ENCODE results near the gene WDR93.
"Not testable (repeated sequence)": the region's sequence is repeated elsewhere in the genome, so short reads cannot be mapped to it uniquely, and the experiment has no call there.

The WDR93 gene

GRCh38 chr15:89686522-89686921, 4.1 kb upstream of the WDR93 start:
- DNase-seq = no peak

DNA sequence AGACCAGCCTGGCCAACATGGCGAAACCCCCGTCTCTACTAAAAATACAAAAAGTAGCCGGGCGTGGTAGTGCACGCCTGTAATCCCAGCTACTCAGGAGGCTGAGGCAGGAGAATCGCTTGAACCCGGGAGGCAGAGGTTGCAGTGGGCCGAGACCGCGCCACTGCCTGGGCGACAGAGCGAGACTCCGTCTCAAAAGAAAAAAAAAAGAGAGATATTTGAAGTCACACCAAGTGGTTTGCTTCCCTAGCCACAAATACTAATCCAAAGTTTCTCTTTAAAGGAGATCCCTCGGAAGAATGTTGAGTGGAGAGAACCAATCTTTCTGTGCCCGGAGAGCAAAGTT, 708 bp upstream of the WDR93 start:
- not testable (repeated sequence) for DNase-seq

DNA sequence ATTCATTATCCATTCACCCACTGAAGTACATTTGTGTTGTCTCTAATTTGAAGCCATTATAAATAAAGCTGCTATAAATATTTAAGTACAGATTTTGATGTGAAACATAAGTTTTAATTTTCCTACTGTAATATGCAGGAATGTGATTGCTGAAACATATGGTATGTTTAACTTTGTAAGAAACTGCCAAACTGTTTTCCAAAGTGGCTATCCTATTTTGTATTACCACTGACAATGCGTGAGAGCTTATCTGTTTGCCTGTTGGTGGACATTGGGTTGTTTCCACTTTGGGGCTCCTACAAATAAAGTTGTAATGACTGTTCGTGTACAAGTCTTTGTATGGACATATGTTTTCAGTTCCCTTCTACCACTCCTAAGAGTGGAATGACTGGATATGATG, 2.5 kb downstream of the WDR93 start:
- no peak for DNase-seq

GRCh38 chr15:89693696-89694095, 3.1 kb downstream of the WDR93 start:
- no peak for DNase-seq

DNA sequence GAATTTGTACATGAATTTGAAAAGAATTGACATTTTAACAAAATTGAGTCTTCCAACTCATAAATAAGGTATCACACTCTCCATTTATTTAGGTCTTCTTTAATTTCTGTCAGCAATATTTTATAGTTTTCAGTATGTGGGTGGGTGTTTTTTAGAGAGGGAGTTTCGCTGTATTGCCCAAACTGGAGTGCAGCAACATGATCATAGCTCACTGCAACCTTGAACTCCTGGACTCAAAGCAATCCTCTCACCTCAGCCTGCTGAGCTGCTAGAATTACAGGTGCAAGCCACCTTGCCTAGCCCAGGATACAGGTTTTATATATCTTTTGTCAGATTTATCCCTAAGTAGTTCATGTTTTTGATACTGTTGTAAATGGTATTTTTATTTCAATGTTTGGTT, 4.6 kb downstream of the WDR93 start:
- no peak for DNase-seq

DNA sequence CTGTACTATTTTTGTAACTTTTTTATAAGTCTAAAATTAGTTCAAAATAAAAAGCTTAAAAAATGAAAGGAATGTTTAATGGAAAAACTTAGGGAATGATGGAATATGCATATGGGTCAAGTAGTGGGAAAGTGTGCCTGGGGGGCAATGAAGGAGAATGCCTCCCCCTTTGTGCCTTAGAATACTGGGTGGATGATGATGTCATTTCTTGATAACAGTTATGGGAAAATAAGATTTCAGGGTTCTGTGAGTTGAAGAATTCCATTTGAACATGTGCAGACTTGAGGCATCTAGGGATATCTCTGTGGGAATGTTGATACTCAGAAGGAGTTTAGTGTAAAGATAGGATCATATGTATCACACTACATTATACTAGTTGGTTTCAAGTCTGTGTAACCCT, 13.8 kb downstream of the WDR93 start:
- DNase-seq = no peak

- no peak for DNase-seq
These were observed 17.0 kb downstream of the WDR93 start for GRCh38 chr15:89707577-89707976.

- DNase-seq = no peak
These were observed 24.2 kb downstream of the WDR93 start for GRCh38 chr15:89714775-89715174.

GRCh38 chr15:89723031-89723430, 32.4 kb downstream of the WDR93 start:
- no peak for DNase-seq

DNA sequence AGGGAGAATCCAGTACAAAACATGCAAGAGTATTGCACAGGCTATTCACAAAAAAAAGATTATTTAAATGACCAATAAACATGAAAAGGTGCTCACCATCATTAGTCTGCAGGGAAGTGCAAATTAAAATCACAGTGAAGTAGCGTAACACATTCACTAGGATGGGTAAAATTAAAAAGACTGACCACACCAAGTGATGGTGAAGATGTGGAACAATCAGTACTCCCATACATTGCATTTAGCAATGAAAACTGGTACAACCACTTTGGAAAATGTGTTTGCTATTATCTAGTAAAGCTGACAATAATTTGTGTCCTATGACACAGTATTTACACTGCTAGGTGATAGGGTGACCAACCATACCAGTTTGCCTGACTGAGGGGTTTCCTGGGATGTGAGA, 34.0 kb downstream of the WDR93 start:
- no peak for DNase-seq

GRCh38 chr15:89725064-89725463, 34.5 kb downstream of the WDR93 start:
- no peak for DNase-seq

DNA sequence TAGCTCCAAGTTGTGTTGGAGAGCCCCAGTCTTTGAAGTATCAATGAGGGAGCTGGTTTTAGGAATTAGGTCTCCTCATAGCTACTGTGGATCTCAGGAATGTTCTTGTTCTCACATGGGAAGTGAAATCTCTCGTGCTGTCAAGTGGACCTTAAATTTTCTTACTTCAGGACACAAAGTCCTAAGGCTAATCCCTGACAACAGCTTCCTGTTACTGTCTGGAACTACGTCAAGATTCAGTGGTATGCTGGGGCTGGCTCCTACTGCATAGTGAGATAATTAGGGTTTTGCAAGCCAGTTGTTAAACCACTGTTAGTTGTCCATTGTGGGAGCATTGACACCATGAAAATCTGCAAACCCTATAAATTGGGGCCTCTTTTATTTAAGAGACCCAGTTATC, 37.6 kb downstream of the WDR93 start:
- no peak for DNase-seq

GRCh38 chr15:89731275-89731674, 40.7 kb downstream of the WDR93 start:
- no peak for DNase-seq

DNA sequence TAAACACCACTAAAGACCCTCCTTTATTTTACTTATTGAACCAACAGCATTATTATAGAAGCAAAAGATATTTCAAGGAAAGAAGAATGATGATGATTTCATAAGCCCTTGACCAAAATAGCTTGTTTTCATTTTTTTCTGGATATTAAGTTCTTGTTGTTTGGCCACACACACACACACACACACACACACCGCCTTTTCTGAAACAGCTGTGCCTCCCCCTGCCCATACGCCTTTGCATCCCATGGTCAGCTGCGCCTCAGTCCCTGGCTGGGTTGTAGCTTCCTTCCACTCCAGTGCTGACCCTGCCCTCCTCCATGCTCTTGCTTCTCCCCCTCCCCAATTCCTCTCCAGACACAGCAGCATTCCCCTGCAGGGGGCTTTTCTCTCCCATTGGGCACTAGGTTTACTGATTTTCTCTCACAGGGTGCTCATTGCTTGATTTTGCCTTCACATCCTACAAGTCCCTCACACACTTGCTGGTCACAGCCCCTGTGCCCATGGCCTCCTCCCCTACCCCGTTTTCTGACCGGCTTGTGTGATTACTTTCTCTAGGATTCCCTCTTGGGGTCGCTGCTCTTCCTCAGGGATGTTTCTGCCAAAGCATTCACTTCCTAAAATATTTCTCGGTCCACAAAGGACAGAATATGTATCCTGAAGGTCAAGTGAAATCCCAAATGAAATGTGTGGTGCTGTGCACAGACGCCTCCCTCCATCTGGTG, 42.0 kb downstream of the WDR93 start:
- DNase-seq = no peak

DNA sequence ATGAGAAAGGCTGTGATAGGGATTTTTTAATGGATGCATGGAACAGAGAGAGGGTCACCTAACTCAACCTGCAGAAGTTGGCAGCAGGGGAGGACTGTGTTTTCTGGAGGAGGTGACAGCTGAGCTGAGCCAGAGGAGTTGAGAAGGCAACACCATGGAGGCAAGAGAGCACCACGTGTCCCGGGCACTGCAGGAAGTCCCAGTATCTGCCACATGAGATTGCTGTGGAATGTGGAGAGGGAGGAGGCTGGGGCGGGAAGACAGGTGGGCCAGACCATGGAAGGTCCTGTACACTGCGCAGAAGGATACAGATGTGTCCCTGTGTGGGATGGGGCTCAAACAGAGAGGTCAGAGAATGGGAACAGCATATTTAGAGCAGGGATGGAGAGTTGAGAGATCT, 45.2 kb downstream of the WDR93 start:
- no peak for DNase-seq

DNA sequence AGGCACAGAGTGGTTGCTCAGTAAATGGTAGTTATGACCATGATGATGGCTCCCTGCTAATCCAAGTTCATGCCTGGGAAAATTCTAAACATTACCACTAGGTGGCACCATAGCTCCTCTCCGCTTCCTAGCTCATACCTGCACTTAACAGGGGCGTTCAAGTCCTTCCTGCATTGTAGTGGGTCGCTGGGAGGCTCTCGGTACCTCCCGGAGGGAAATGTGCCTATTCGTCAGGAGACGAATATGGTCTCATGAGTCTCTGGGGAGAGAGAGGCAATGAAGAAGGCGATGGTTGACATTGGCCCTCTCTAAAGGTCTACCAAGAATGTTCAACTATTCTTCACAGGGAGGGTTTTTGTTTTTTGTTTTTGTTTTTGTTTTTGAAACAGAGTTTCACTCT, 49.5 kb downstream of the WDR93 start:
- DNase-seq = no peak

DNA sequence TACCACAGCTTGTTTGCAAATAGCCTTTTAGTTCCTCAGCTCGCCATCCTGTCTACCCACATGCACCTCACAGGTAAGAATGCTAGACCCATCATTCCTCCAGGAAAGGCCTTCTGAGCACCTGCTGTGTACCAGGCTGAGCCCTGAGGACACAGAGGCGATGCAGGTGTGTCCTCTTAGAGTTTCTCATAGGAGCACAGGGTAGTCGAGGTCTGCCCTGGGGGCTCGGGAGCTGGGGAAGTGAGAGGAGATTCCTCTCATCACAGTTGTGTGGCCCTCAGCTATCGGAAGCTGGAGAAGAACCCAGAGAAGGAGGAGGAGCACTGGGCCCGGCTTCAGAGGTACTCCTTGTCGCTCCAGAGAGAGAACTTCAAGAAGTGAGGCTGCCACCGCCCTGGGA, 52.4 kb downstream of the WDR93 start:
- DNase-seq = no peak

- DNase-seq = no peak
These were observed 53.0 kb downstream of the WDR93 start for GRCh38 chr15:89743594-89743993.

DNA sequence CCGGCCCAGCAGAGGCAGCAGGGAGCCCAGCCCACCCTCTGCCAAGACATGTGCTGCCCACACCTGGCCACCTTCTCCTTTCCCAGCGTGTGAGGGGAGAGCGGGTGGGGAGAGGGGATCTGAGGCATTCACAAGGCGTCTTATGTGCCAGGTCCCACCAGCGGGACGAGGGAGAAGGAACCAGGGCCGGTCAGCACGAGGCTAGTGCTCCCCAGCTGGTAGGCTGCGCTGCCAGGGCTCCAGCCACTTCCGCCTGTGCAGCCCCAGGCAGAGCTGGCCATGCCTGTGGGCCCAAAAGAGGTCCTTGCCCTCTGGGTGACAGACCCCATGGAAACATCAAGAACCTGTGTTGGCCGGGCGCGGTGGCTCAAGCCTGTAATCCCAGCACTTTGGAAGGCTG, 54.5 kb downstream of the WDR93 start:
- no peak for DNase-seq

GRCh38 chr15:89745768-89746167, 55.2 kb downstream of the WDR93 start:
- DNase-seq = no peak

DNA sequence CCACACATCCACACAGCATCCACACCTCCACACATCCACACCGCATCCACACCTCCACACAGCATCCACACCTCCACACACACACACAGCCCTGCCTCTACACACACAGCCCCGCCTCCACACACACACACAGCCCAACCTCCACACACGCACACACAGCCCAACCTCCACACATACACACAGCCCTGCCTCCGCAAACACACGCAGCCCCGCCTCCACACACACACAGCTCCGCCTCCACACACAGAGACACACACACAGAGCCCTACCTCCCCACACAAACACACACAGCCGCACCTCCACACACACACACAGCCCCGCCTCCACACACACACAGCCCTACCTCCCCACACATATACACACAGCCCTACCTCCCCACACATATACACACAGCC, 55.8 kb downstream of the WDR93 start:
- DNase-seq = no peak

GRCh38 chr15:89747708-89748682, 57.4 kb downstream of the WDR93 start:
- no peak for DNase-seq

DNA sequence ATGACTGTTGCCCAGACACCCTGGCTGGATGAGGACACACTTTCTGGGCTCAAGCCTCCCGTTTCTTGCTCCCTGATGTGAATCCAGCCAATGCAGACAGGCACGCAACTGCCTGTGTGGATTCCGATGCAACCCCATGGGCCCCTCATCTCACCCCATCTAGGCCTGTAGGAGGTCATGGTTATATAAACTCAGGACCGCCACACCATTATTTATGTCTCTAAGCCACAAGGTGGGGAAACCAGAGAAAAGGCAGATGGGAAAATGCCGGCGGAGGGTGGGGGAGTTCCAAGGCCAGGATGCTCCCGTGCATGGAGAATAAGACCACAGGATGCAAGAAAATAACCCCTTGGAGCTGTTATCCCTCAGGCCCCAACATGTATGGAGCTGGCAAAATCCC, 58.4 kb downstream of the WDR93 start:
- no peak for DNase-seq

GRCh38 chr15:89749526-89749925, 58.9 kb downstream of the WDR93 start:
- DNase-seq = no peak
